ENCODE data around the gene SEMA4D.

Gene SEMA4D

DNA sequence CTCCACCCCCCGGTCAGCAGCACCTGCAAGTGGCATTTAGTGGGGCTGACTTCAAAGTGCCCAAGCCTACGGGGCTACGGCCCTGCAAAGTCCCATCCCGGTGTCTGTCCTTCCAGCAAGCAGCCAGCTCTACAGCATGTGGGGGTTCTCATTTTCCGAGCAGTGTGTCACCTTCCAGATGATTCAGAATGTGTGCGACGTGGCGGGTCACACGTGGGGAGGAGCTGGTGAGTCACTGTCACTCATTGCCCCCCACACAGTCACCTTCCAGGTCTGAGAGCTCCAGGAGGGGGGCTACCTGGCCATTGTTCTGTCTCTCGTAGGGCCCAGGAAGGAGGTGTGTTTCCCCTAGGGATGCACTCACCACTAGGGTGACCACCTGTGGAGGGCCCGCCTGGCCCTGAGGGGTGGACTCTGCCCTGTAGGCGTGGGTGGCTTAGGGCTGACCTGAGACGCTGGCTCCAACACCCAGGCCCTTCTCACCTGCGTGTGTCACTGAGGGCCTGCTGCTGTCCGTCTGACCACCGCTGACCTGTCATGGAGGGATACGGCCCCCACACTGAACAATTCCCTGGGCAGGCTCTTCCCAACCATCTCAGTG, 70.2 kb downstream of the SEMA4D start:
- DNase-seq: peak; percentile 29 to 62 (median 48)

DNA sequence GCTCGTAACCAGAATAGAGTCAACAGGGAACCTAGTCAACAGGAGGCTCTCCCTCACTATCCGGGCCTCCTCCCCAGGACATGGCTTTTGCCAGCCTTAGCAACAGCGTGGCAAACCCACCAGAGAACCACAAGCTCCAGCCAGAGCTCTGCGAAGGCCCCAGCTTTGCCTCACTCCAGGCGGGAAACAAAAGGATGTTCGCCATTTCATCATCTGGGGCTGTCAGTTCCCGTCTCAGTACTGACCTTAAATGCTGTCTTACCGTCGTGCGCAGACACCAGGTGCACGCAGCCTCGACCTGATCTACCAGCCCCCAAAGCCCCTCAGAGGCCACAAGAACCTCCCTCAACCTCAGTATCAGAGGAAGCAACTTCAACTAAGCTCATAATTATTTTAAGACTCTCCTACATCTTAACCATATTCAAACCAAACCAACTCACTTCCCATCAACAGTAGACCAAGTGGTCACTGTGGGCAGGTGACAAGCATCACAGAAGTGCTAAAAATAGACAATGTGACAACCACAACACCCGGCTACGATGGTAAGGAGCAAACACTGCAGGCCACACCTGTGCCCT, 71.4 kb downstream of the SEMA4D start:
- DNase-seq: no peak

GRCh38 chr9:89425921-89426383, 72.0 kb downstream of the SEMA4D start:
- no peak for DNase-seq

DNA sequence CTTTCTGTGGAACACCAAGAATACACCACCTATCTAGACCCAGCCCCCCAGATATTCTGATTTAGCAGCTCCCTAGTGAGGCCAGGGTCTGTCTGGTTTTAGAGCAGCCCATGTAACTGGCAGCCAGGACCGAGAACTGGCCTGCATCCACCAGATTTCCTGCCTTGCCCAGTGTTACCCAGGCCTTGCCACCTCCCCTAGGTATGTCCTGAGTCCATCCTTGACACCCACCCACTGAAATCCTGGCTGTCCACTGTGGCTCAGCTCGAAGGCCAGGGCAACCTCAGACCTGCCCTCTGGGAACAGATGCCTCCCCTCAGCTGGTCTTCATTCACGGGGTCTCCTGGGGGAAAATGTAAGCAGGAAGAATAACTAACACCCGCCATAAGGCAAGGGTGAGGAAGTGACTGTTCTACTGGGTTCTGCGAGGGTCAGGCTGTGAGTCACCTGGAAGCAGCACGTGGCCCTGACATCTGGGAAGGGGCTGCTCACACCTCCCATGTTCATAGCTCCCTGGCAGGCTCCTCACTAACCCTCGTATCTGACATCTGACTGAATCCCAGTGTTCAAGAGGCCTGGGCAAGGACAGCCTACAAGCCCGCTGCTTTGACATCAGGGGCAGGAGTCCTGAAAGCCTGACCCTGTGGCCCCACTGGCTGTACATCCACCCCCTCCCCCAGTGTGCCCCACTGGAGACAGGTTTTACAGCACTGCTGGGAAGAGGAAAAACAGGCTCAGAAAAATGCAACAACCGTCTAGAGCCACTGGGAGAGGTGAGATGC, 72.7 kb downstream of the SEMA4D start:
- no peak for DNase-seq

DNA sequence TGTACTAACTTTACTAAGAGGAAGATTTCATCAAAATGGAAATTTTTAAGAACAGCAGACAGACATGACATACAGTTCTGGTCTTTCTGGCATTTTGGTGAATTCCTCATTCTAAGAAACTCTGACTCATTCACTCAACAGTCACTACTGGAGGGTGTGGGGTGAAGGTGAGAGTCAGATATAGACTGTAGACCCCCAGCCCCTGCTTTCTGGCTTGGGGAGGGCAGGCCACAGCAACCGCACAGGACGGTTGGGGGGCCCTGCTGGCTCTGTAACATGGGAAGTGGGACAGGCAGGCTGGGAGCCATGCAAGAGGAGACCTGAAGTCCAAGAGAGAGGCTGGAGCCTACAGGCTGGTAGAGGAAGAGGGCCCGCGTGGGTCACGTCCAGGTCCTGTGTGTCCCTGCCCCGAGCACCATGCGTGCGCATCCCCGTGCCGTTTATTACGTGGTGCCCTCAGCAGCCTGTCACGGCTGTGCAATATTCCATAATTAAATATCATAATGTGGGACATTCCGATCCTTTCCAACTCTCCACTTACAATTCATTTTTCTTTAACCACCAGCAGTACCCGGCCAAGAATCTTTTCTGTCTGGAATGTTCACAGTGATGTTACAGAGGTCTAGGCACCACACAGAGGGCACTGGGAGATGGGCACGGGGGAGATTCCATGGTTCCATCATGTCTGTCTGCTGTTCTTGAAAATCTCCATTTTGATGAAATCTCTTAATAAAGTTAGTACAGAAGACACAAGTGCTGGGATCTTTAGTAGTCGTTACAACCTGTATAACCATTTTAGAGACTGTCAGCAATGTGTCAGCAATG, 75.5 kb downstream of the SEMA4D start:
- peak in 3 of 4 experiments; percentile 33 to 67 (median 40) for DNase-seq

GRCh38 chr9:89421595-89421994, 76.3 kb downstream of the SEMA4D start:
- peak in 1 of 4 experiments; percentile 24 for DNase-seq

DNA sequence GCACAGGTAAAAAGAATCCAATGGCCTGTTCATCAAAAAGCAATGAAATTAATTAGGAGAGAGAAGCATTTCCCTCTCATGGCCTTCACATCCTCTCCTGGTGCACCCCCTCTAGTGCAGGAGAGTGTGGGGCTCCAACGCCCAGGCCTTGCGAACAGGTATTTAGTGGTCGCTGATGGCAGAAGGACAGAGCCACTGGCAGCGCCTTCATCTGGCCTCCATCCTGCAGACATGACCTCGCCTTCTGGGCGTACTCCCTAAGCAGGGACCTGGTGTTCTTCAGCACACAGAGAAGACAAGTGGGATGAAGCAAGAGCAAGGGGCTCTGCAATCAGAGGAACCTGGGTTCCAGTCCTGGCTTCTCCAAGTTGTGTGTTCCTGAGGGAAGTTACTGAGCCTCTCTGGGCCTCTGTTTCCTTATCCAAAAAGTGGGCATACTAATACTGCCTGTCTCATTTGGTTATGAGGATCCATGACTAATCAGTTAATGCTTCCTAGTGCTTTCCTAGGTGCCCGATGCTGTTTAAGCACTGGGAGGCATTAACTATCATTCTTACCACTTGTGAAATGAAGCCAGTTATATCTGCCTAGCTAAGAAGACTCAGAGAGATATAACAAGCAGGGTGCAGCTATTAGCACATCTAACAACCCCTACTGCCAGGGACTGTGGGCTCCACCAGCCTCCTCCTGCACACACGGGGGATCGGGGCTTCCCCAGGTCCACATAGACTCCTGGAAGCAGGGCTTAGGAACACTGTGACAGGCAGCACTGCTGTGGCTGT, 77.3 kb downstream of the SEMA4D start:
- DNase-seq: no peak

DNA sequence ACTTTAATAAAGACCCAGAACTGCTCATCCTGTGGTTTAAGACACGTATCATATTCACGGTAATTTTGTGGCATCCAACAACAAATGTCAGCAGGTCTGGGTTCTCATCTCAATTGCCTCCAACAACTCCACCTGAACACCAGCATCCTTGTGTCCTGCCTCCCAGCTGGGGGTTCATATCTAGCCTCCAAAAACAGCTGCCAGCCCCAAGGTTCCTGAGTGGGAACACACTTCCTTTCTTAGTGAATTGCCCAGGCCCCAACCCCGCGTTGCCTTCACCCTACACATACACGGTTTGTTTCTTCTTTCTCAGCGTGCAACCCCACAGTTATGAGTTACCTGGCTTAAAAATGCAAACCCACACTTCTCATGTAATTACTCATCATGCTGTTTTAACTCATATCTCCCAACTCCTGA, 77.9 kb downstream of the SEMA4D start:
- peak in 1 of 4 experiments; percentile 32 for DNase-seq

DNA sequence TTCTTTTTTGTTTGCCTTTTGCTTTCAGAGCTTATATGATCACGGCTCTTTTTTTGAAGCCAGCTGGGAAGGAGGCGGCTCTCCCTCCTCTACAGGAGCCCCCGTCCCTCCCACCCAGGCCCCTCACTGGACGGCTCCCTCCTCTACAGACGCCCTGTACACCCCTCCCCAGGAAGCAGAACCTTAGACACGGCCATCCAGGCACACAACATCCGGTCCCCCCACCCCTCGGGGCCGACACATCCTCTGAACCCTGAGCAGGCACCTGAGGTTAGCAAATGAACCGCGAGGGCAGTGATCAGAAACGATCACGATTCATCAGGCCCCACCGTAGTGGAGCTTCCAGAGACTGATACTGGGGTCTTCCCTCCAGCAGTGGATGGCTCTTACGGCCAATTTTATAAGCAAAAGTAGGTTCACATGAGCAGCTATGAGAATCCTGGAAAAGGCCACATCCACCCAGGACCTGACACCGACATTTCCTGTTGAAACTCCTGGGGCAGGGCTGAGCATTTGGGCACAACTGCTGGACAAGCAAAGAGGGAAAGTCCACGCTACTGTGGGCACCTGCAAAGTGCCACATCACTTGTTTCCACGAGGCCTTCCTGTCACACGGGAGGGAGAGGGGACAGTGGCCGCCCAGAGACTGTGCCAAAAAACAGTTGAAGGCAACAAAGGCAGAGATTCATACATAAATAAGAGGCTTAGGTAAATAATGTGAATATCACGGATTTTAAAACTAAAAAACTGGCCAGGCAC, 78.9 kb downstream of the SEMA4D start:
- DNase-seq: peak; percentile 36 to 69 (median 52)

DNA sequence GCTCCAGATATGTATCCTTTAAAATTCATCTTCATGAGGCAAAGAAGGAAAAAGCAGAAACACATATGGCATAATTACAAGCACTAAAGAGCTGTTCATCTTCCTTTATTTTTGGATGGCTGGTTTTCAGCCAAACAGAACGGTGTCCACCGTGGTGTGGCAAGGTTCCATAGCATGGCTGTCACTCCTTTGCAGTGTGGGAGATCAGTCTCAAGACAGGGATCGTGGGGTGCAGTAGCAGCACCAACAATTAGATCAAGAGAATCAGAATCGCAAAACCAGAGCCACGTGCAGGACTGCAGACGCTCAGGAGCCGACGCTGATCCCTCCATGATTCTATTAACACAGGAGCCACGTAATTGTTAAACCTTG, 79.5 kb downstream of the SEMA4D start:
- DNase-seq: no peak

DNA sequence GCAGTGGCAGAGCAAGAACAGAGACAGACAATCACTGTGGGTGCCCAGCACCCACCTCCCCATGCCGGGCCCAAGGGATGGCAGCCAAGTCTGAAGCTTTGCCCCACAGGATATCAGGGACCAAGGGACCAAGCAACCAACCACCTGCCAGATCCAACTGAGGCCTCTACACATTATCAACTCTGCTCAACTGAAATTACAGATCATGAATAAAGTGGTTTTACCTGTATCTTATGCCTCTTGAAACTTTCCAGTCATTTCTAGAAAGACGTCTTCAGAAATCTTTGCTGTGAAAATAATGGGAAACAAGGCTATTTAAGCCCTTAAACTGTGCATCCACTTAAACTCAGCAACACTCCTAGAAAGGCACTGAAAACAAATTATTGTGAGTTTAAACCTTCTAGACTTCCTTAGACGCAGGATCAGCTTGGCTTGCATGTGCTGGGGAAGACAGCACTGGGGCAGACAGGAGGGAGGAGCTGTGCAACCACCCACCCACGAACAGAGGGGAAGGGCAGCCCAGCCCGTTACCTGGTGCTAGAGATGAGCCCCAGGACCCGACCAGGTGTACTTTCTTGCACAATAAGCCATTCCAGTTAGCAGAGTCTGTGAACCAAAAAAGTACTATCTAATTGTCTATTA, 80.0 kb downstream of the SEMA4D start:
- no peak for DNase-seq

GRCh38 chr9:89414670-89415324, 83.1 kb downstream of the SEMA4D start:
- no peak for DNase-seq

DNA sequence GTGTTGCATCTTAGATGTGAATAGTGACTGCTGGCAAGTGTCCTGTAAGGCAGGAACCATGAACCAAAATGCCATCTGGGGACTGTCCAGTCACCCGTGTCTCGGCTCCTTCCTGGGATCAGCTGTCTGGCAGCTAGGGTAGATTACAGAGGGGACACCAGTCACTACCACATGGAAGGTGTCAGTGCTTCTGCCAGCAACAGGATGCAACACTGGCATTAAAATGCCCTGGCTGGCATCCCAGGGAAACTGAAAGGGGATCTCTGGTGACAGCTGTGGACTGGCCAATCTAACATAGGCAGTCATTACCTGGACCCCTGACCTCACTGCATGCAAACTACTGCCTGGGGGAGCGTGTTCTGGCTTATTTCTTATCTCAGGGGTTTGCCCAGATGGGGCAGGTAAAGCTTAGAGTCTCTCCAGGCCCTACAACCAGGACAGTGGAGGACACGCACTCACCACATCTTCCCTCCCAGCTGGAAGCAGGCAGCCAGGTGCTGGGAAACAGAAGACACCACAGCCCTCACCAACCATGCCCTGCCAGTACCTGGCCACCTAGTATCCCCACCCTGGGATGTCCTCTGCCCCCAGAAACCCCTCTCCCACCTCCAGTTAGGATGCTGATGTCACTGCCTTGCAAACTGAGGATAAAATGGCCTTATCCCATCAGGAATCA, 83.8 kb downstream of the SEMA4D start:
- DNase-seq: no peak

GRCh38 chr9:89412951-89413350, 85.0 kb downstream of the SEMA4D start:
- DNase-seq: no peak

DNA sequence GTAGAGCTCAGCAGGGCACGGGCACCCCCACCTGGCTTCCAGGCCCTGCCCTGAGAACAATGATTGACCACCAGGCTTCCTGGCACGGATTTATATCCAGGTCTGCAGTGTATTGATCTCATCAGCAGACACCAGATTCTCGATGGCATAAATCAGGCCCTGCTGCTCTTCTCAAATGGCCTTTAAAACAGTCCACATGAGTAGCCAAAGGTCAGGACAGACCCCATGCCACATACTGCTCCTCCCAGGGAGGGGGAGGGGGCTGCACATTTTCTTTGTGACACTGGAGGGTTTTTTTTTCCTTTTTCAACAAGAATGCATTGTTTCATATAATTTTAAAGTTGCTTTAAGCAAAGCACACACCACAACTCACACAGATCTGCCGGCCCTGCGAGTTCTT, 85.4 kb downstream of the SEMA4D start:
- no peak for DNase-seq

DNA sequence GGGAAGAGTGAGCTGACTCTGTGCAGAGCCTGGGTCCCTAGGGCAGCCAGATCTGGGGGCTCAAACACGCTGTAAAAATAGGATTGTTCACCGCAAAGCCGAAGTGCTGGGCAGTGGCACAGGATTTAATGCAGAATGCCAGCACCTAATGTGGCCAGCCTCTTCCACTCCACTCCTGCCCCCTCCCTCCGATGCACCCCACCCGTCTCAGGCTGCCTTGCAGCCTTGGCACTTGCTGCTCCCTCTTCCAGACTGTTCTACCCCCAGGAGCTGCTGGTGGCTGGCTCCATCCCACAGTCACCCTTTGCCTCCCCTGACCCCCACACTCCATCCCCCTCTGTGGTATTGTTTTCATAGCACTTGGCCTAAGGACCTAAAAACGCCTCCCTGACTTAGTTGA, 86.2 kb downstream of the SEMA4D start:
- DNase-seq: no peak

- peak in 1 of 4 experiments; percentile 26 for DNase-seq
Observed at GRCh38 chr9:89410641-89411350, 87.1 kb downstream of the SEMA4D start.

DNA sequence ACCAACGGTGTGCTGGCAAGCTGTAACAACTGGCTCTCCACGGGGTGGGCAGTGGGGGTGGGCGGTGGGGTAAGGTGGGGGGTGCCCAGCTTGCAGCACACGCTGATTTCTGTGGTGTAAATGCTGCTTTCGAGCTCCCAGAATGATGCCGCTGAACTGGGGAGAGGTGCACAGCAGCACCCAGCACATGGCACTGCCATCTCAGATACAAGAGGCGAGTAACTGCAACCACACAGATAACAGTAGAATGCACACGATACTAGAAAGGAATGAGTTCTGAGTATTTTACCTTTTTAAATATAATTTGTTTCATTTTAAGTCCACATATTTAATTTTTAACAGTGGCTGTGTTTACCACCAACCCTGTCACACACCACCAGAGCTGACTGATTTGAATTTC, 87.9 kb downstream of the SEMA4D start:
- no peak for DNase-seq

DNA sequence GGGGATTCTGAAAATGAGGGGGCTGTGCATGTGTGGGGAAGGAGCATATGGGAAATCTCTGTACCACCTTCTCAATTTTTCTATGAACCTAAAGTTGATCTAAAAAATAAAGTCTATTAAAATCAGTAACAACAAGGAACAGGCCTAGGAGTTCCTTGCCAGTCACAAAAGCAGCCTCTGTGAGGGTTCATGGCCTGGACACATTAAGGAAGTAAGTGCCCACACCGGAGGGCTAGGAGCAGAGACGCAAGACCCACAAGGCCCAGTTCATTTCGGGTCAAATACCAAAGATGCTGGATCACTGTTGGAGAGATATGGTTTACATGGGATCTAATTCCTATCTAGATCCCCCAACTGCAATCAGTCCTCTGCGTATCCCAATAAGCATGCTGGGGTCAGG, 88.4 kb downstream of the SEMA4D start:
- DNase-seq: no peak

All from activated CD4-positive, CD25-positive, alpha-beta regulatory T cell (primary cell).